Activated T-helper 9 cell treated with anti-CD3 and anti-CD28 coated beads, Interleukin-2, amount 50 U/mL, for 16 hours (primary cell): Measurements from ENCODE around the gene PFKP.
"Not testable (repeated sequence)": the region's sequence is repeated elsewhere in the genome, so short reads cannot be mapped to it uniquely, and the experiment has no call there.

Experiments used
- DNase-seq: peaks from one replicate; pipeline ENCODE4 v3.0.0-alpha.2; 2020; ENCODE audit warnings: low read depth

PFKP gene

DNA sequence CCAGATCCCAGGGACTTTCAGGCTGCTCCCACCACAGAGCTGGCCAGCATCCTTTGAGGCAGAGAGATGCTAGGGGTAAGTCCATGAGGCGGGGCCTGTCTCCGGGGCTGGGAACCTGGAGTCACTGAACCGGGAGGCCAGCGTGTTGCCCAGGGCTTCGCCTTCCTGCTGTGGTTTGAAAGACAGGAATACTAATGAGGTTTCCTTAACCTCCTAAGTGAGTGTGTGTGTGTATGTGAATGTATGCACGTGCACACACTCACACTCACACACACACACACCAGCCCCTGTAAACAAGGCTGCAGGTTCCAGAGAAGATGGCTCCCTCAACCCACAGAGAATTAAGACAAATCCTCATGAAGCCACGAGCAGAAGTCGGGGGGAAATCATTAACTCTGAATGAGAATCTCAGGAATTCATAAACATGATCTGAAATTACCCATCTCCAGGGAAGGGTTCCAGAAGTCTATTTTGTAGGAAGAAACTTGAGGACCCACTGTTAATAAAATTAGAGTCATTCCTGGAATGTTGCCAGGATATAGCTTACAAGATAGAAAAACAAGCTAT lies 20.3 kb upstream of the PFKP start:
- no peak for DNase-seq

DNA sequence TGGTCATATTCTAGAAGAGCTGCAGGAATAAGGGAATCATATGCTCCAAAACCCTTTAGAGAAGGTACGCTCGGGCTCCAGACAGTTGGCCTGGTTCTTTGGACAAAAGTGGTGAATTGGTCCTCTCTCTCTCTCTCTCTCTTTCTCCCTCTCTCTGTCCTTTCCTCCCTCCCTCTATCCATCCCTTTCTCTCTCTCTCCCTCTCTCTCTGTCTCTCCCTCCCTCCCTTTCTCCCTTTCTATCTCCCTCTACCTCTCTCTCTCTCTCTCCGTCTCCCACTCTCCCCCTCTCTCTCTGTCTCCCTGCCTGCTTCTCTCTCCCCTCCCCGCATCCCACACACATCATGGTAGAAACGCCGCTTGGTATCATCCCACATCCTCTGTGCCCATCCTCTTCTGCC lies 19.8 kb upstream of the PFKP start:
- no peak for DNase-seq

DNA sequence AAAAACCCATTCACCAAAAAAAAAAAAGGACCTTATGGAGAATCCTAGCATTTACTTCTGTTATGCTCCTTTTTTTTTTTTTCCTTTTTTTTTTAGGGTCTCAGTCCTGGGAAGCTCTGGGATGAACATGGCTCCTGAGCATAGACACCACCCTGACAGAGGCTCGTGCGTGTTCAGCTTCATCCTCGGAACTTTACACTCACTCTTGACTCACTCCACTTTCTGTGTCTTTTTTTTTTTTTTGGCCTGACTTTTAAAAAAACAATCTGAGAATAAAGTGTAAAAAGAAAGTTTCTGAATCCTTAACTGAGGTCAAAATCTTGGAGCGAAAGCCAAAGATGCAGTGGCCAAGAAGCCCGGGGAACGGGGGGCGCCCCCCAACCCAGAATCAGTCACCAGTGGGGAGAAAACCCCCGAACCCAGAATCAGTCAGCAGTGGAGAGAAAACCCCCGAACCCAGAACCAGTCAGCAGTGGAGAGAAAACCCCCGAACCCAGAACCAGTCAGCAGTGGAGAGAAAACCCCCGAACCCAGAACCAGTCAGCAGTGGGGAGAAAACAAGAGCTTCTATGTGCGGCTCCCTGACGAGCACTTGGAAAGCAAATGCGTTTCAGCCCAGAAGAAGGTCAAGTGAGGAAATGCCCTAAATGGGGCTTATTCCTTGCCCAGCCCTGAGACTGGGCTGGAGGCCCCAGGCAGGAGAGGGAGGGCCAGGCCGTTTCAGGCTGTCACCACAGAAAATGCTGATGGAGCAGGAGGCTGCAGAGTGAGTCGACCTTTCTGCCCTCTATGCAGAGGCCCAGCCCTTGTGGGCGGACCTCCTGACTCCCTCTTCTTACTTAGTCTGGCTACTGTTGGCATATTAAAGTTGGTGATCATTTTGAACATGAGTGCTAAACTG lies 19.0 kb upstream of the PFKP start:
- no peak for DNase-seq

DNA sequence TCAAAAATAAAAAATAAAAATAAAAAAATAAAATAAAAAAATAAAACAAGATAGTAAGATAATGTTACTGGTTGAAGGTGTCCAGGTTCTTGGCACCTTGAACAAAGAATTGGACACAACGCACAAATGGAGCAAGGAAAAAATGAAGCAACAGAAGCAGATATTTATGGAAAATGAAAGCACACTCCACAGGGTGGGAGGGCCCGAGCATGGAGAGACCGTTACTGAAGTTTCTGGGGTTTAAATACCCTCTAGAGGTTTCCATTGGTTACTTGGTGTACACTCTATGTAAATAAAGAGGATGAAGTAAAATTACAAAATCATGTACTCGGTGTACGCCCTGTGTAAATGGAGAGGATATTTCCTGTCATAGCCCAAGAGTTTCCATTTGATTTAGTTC lies 15.7 kb upstream of the PFKP start:
- DNase-seq: no peak

DNA sequence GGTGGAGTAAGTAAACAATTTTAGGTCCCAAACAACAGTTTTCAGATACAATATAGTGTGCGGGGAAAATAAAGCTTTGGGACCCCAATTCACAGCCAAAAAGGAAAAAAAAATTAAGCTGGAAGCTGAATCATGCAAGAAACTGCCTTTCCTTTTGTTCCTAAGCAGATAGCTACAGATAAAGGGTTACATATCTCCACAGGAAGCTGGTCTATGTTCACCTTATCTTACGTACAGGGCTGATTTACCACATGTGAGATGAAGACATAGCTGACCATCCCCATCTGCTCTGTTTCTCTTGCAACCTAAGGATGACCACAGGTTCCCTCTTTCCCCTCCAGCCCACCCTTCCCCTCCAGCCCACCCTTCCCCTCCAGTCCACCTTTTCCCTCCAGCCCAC lies 14.2 kb upstream of the PFKP start:
- no peak for DNase-seq

DNA sequence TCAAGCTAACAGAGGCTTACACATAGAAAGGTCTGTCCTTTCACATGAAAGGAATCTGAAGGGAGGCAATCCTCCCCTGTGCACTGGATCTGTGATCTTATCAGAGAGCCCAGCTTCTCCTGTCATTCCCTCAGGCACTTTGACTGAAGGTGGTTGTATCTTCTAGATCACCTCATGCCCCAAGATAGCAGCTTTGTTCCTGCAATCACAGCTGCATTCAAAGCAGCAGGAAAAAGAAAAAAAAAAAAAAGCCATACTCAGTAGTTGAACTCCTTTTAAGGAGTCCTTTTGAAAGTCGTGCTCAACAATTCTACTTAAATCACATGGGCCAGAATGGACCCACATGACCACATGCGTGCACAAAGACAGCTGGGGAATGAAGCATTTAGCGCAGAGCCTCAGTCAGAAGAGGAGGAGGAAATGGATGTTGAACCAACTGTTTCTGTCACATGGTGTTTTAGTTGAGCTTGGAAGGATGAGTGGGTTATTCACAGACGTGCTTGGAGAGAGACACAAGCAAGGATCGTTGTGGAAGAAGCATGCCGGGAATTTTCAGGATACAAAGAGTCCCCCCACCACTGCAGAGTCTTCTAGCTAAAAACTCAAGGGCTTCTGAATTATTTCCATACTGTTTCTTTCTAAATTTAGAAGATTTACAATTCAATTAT lies 13.0 kb upstream of the PFKP start:
- DNase-seq: no peak

DNA sequence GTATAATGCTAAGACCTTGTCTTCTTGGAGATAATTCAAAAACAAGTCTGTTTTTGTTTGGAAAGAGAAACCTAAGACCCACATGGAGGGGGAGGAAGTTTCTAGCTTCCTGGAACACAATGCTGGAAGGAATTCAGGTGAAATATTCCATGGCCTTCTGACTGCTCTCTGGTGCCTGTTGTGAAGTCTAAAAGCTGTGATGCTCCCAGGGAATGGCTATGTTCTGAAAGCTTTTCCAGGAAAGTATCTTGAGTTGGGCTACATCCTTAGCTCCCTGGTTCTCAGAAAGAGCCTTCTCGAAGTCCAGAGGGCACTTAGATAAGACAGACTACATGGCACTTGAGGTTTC lies 12.5 kb upstream of the PFKP start:
- no peak for DNase-seq

DNA sequence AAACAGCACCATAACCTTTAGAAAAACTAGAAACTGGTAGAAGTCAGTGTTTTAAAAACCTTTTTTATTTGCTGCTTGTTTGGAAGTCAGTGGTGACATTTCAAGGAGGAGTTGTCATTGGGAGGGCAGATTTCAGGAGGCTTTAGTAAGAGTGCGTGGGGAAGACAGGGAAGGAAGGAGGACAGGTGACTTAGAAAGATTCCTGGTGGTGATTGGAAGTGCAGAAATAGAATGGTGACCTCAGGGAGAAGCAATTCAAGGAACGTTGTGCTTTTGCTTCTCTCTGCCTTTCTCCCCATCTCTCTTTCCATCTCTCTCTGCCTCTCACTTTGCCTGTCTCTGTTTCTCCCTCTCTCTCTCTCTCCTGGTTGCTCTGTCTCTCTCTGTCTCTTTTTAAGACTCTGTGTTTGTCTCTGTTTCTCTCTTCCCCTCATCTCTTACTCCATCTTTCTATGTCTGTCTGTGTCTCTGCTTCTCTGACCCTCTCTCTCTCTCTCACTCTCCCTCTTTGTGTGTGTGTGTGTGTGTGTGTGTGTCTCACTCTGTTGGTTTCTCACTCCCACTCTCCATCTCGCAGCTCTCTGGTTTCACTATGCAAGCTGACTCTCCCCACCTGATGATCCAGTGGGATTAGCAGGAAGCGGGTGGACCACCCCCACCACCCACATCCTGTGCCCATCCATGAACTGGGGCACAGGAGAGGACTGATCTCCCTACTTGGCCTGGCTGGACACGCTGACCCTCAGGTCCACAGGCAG lies 10.9 kb upstream of the PFKP start:
- no peak for DNase-seq

DNA sequence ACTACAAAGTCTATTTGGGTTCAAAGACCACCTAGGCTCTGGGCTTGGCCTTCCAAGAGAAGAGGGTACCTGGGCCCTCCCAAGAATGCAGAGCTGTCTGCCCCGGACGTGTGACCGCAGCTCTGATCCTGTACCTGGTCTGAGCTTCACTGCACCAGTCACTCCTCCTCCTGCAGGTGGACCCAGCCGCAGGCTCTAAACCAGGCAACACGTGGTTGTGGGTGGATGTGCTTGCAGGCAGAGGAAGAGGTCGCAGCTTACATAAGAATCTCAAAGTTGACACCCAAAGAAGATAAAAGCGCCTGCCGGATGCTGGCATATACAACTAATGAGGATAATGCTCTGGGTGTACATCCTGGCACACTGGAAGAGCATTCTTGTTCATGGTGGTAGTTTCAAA lies 9.4 kb upstream of the PFKP start:
- no peak for DNase-seq

DNA sequence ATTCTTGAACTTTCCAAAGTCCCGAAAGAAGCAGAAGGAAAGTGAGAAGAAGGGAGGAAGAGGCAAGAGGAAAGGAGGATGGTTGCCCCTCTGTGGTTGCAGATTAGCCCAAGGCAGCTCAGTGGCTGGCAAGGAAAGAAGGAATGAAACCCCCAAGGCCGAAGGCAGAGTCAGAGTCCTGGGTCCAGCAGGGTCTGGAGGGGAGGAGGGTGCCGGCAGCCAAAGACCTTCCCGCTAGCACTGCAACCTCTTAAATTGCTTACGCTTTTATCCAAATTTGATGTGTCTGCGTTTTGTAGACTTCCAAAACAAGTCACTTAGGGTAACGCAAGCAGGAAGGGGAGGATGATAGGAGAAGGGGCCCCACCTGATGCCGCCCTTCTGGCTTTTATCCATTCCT lies 7.4 kb upstream of the PFKP start:
- DNase-seq: no peak

DNA sequence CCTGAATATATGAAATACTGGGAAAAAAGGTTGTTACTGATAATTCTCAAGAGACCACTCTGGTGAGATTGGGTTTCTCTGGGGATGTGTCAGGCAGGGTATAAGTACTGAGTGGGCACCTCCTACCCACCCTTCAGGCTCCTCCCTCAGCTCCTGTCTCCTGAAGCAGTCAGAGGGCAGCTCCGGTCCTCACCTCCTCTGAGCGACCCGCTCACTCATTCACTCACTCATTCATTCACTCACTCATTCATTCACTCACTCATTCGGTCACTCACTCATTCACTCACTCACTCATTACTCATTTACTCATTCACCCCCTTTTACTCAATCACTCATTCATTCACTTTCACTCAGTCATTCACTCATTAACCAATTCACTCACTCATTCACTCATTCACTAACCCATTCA lies 6.9 kb upstream of the PFKP start:
- no peak for DNase-seq

DNA sequence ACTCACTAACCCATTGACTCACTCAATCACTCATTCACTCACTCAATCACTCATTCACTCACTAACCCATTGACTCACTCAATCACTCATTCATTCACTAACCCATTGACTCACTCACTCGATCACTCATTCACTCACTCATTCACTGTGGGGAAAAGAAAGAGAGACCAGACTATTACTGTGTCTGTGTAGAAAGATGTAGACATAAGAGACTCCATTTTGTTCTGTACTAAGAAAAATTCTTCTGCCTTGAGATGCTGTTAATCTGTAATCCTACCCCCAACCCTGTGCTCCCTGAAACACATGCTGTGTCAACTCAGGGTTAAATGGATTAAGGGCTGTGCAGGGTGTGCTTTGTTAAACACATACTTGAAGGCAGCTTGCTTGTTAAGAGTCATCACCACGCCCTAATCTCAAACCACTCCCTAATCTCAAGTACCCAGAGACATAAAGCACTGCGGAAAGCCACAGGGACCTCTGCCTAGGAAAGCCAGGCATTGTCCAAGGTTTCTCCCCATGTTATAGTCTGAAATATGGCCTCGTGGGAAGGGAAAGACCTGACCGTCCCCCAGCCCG lies 5.9 kb upstream of the PFKP start:
- DNase-seq: not testable (repeated sequence)

DNA sequence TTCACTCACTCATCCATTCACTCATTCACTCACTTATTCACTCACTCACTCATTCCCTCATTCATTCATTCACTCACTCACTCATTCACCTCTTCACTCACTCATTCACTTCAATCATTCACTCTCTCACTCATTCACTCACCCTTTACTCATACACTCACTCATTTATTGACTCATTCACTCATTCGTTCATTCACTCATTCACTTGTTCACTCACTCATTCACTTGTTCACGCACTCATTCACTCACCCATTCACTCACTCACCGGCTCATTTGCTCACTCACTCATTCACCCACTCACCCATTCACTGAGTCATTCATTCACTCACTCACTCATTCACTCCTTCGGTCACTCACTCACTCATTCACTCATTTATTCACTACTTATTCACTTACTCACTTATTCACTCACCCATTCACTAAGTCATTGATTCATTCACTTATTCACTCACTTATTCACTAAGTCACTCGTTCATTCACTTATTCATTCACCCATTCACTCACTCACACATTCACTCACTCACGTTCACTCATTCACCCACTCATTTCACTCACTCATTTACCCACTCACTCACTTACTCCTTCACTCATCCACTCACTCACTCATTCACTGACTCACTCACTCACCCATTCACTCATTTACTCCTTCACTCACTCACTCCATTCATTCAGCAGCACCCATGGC lies 4.7 kb upstream of the PFKP start:
- no peak for DNase-seq

DNA sequence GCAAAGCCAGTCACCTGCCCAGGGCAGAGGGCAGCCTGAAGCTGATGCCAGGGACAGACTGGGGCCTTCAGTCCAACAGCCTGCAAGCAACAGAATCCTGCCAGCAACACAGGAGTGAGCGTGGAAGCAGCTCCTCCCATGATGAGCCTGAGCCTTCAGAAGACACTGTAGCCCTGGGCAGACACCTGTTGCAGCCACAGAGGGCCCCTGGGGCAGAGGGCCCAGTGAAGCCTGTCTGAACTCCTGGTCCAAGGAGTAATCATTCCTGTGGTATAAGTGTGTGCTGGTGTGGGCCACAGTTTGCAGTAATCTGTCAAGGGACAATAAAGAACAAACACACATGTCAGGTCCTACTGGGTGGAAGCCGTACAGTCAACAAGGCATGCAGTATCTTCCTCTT lies 2.9 kb upstream of the PFKP start:
- no peak for DNase-seq

DNA sequence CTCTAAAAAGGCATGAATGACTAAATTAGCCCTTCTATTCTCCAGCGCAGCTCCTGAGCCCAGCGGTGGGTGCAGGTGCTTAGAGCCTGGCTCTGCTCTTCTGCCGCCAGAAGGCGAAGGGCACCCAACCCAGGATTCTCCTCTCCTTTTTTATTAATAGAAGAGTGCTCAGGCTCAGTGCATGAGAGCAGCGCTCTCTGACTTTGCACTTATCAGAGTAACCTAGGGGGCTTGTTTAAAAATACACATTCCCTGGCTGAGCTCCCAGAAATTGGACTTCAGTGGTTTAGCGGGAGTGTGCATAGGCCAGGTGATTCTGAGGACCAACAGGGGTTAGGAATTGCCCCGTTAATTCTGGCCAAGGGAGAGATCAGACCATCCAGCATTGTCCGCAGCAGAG lies 1.7 kb upstream of the PFKP start:
- DNase-seq: no peak

DNA sequence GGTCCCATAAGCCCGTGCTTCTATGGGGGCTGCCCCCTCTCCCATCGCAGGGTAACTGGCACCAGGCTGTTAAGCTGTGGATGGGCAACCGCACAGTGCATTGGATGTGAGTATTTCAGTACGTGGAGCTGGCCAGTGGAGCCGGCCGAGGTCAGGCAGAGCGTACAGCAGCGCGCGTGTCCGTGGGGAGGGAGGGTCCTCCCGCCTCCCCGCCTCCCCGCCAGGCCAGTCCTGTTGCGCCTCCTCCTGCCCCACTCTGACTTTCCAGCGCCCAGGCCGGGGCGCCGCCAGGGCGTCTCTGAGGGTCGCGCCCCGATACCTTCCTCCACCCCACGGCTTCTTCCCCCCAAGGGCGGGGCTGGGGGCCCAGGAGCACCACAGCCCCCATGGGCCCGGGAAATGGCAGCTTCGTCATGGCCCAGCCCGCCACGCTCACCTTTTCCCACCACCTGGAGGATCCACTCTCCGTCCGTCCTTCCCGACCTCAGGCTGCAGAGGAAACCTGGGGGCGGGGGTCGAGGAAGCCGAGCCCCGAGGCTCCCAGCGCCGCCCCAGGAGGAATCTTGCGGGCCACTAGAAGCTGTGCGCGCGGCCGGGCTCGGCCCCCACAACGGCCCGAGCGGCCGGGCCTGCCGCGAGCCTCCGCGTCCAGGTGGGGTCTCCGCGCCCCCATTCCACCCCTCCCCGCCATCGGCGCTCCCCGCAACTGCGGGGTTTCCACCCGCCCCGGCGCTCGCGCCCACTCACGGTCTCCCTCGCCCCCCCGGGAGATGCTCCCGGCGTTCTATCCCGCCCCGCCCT lies 831 bp upstream of the PFKP start:
- DNase-seq: no peak

DNA sequence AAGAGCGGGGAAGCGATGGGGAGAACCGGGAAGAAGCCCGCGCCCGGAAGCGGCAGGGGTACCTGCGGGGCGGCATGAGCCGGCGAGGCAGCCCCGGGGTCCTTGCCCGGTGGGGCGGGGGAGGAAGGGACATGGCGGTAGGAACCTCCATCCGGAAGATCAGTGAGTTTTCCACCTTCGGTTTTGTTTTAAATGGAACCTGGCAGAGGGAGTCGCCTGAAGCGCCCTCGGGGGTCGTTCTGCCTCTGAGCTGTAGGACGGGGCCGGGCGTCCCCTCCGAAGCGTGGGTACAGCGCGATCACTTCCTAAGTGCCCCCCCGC lies 471 bp downstream of the PFKP start:
- DNase-seq: no peak

DNA sequence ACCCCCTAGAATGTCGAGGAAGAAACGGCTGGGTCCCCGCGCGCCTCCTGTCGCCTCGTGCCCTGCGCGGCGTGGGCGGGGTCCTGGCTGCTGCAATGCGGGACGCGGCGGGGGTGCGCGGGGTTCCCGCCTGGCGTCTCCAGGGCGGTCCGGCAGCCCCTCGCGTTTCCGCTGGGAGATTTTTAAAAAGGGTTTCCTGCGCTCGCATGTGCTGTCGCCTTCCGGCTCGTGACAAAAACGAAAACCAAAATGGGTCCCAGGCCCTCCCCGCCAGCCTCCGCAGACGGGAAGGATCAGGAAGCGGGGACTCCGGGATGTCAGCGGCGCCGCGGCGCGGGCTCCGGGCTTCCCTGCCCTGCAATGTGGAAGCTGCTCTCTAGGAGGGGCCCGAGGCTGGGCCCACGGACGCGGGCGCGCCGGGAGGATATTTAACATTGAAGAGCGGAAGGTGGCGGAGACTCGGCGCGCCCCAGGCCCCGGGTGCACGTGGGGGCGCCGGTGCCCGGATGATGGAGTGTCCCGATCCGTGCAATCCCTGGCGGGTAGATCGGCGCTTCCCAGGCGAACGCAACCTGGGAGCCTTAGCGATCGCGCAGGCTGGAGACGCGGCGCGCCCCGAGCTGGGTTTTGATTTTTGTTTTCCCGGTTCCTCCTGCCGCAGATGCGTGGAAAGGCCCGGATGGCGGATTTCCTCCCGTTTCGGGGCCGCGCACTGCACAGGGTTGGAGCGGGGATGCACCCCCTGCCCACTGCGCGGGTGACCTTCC lies 1.0 kb downstream of the PFKP start:
- DNase-seq: peak; percentile 57

DNA sequence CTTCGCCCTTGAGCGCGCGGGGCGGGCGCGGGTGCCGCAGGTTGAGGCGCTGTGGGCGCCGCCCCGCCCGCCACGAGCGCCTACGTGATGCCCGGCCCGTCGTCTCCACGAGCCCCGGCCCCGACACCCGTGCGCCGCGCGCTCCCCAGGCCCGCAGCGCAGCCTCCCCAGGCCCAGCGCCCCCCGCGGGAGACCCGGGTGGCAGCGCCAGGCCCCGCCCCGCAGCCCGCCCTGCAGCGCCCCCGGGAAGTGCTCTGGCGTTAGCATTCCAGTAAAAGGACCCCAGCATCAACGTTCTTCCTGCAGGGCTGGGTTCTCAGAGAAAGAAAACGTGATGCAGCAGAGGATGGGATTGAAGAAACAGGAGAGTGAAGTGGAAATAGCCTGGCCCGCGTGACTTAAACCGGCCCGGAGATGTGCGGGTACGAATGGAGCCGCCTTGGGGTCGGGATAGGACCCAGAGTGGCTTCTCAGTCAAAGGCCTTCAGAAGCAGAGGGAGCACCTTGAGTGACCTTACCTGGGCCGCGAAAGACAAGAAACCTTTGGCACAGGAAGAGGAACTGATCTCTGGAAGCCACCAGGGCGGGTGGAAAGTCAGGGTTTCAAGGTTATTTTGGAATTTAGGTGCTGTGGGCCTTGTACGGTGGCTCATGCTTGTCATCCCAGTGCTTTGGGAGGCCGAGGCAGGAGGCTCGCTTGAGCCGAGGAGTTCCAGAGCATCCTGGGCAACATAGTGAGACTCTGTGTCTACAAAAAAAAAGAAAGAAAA lies 1.8 kb downstream of the PFKP start:
- DNase-seq: no peak

DNA sequence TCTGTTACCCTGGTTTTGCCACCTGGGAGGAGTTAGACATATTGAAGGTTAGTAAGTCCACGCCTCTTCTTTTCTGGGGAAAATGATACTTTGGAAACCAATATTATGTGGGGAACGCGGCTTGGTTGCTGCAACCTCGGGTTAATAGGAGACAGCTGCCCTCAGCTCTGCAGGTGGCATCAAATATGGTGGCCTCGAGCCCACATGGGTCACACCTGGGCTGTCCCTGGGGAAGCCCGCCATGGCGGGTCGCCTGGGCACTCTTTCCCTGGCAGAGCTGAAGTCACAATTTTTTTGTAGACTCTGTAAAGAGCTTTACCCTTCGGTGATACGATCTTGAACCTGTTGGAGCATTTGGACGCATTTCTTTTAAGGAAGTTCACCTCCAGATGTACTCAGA lies 2.5 kb downstream of the PFKP start:
- no peak for DNase-seq
